H1 (cell line): ENCODE data around the gene SBNO2. TPM values are rescaled to one million over a fixed set of nuclear protein-coding genes. Genes with fewer than 3 reads are reported as not detected.

Source experiments
- CTCF ChIA-PET: fragments of 300-600 bp; sonication (Branson Sonifier 250); formaldehyde crosslinking; loops from one replicate; lab custom pipeline; 2021; ENCODE audit not compliant: partially characterized antibody; lab: Charles Lee
- POLR2A ChIA-PET: fragments of 300-600 bp; sonication (Branson Sonifier 250); formaldehyde crosslinking; loops from one replicate; lab custom pipeline; 2021; ENCODE audit warnings: inconsistent platforms; ENCODE audit not compliant: partially characterized antibody; lab: Charles Lee
- DNase-seq, 2 experiments: peaks; one replicate each; pipeline versions ENCODE4 v3.0.0 to v3.0.0-alpha.2; 2010 to 2022; ENCODE audit warnings: low spot score in 2 of 2, low read depth in 1 of 2, mixed read lengths in 1 of 2
- FAIRE-seq: peaks from 2 replicates; lab custom pipeline; 2011; peaks lifted over from hg19 to GRCh38; lab: Jason Lieb, UNC
- H2AFZ ChIP-seq: 2 replicates; pipeline ENCODE4 v1.8.1; 2012; ENCODE audit warnings: low read length, inconsistent platforms
- H2AK5ac ChIP-seq: 2 replicates; pipeline ENCODE4 v1.6.1; 2013; ENCODE audit warnings: low read depth, low read length
- H2BK120ac ChIP-seq: replicated peaks from 2 replicates; pipeline ENCODE3; 2013; ENCODE audit warnings: low read depth, low read length, inconsistent platforms
- H2BK12ac ChIP-seq: 2 replicates; pipeline ENCODE4 v1.6.1; 2013; ENCODE audit warnings: low read depth, low read length
- H2BK15ac ChIP-seq: 2 replicates; pipeline ENCODE4 v1.6.1; 2013; ENCODE audit warnings: low read length
- H2BK20ac ChIP-seq: 2 replicates; pipeline ENCODE4 v1.6.1; 2013; ENCODE audit warnings: low read length
- H2BK5ac ChIP-seq: 2 replicates; pipeline ENCODE4 v1.6.1; 2013; ENCODE audit warnings: low read depth, low read length
- H3K14ac ChIP-seq: 2 replicates; pipeline ENCODE4 v1.6.1; 2013; ENCODE audit warnings: inconsistent platforms; ENCODE audit not compliant: insufficient read length
- H3K18ac ChIP-seq: 2 replicates; pipeline ENCODE4 v1.6.1; 2013; ENCODE audit warnings: low read length; ENCODE audit errors: extremely low read depth
- H3K23ac ChIP-seq: 2 replicates; pipeline ENCODE4 v1.6.1; 2013; ENCODE audit warnings: inconsistent platforms; ENCODE audit not compliant: insufficient read length
- H3K23me2 ChIP-seq: 2 replicates; pipeline ENCODE4 v1.6.1; 2013; ENCODE audit warnings: low read depth, low read length
- H3K27ac ChIP-seq: 2 replicates; pipeline ENCODE4 v1.6.1; 2011; ENCODE audit warnings: low read depth, low read length, inconsistent platforms
- H3K27me3 ChIP-seq, 4 experiments: replicated peaks in 1 of 4; 1 replicate in 1 of 4; 2 replicates in 3 of 4; pipeline versions ENCODE4 v1.6.1 to v1.8.1; 2011 to 2013; ENCODE audit warnings: low read length in 3 of 4, mild to moderate bottlenecking in 3 of 4, inconsistent platforms in 2 of 4, mixed read lengths in 2 of 4, moderate library complexity in 1 of 4; ENCODE audit not compliant: control insufficient read depth in 3 of 4, insufficient read depth in 3 of 4; ENCODE audit errors: extremely low read depth in 1 of 4
- H3K36me3 ChIP-seq, 4 experiments: 2 replicates each; pipeline versions ENCODE4 v1.6.1 to v1.8.1; 2011 to 2013; ENCODE audit warnings: mild to moderate bottlenecking in 4 of 4, low read length in 3 of 4, moderate library complexity in 2 of 4, control low read depth in 1 of 4, inconsistent platforms in 1 of 4; ENCODE audit not compliant: insufficient read depth in 4 of 4, control insufficient read depth in 2 of 4
- H3K4ac ChIP-seq: replicated peaks from 2 replicates; pipeline ENCODE3; 2013; ENCODE audit warnings: low read length, low read depth, mixed read lengths, inconsistent platforms; ENCODE audit not compliant: insufficient read length
- H3K4me1 ChIP-seq, 4 experiments: replicated peaks in 1 of 4; 1 replicate in 1 of 4; 2 replicates in 3 of 4; pipeline versions ENCODE4 v1.6.1 to v1.8.1; 2011 to 2013; ENCODE audit warnings: low read length in 3 of 4, inconsistent platforms in 2 of 4, mixed read lengths in 1 of 4; ENCODE audit not compliant: insufficient read depth in 4 of 4, control insufficient read depth in 3 of 4
- H3K4me2 ChIP-seq, 2 experiments: 2 replicates each; pipeline versions ENCODE4 v1.6.1 to v1.8.1; 2011 to 2013; ENCODE audit warnings: low read depth in 2 of 2, low read length in 2 of 2, control low read depth in 1 of 2, inconsistent platforms in 1 of 2, mild to moderate bottlenecking in 1 of 2; ENCODE audit not compliant: insufficient read depth in 1 of 2
- H3K4me3 ChIP-seq, 4 experiments: fragments of 200-600, 300-600 bp in 1 of 4; sonication (generic), shearing (Covaris generic), sonication (Bioruptor Twin) in 1 of 4; 2 replicates each; pipeline versions ENCODE4 v1.5.1 to v1.8.1; 2011 to 2016; ENCODE audit warnings: low read length in 4 of 4, low read depth in 3 of 4, control low read depth in 2 of 4, inconsistent platforms in 2 of 4, mild to moderate bottlenecking in 2 of 4, mixed read lengths in 1 of 4, moderate library complexity in 1 of 4; ENCODE audit not compliant: insufficient read depth in 2 of 4; ENCODE audit errors: extremely low read depth in 1 of 4
- H3K56ac ChIP-seq: replicated peaks from 2 replicates; pipeline ENCODE3; 2013; ENCODE audit warnings: low read depth, mild to moderate bottlenecking, mixed read lengths, low read length, inconsistent platforms; ENCODE audit not compliant: insufficient read length
- H3K79me1 ChIP-seq: 2 replicates; pipeline ENCODE4 v1.6.1; 2013; ENCODE audit warnings: low read depth, low read length, control low read depth
- H3K79me2 ChIP-seq, 2 experiments: 2 replicates each; pipeline versions ENCODE4 v1.6.1 to v1.8.1; 2012 to 2013; ENCODE audit warnings: low read length in 2 of 2, mild to moderate bottlenecking in 2 of 2, inconsistent platforms in 1 of 2; ENCODE audit not compliant: insufficient read depth in 2 of 2, control insufficient read depth in 1 of 2
- H3K9ac ChIP-seq, 4 experiments: replicated peaks in 1 of 4; 1 replicate in 1 of 4; 2 replicates in 3 of 4; pipeline versions ENCODE4 v1.6.1 to v1.8.1; 2011 to 2013; ENCODE audit warnings: low read depth in 3 of 4, low read length in 3 of 4, control low read depth in 2 of 4, mild to moderate bottlenecking in 2 of 4, moderate library complexity in 2 of 4, inconsistent platforms in 1 of 4; ENCODE audit errors: extremely low read depth in 1 of 4
- H3K9me3 ChIP-seq, 2 experiments: 2 replicates each; pipeline versions ENCODE4 v1.6.1 to v1.8.1; 2012 to 2013; ENCODE audit warnings: mild to moderate bottlenecking in 2 of 2, moderate library complexity in 2 of 2, control low read depth in 1 of 2, inconsistent platforms in 1 of 2, low read depth in 1 of 2, low read length in 1 of 2, mixed read lengths in 1 of 2; ENCODE audit not compliant: insufficient read depth in 2 of 2
- H4K20me1 ChIP-seq, 2 experiments: replicated peaks in 1 of 2; 2 replicates each; pipeline versions ENCODE3 to v1.8.1; 2011 to 2013; ENCODE audit warnings: inconsistent platforms in 2 of 2, low read length in 2 of 2, mild to moderate bottlenecking in 1 of 2; ENCODE audit not compliant: insufficient read depth in 2 of 2, control insufficient read depth in 1 of 2
- H4K5ac ChIP-seq: 2 replicates; pipeline ENCODE4 v1.6.1; 2013; ENCODE audit warnings: low read length, low read depth, mixed read lengths, inconsistent platforms; ENCODE audit not compliant: insufficient read length
- H4K8ac ChIP-seq: 2 replicates; pipeline ENCODE4 v1.8.0; 2013; ENCODE audit warnings: mild to moderate bottlenecking, moderate library complexity, low read length, inconsistent platforms; ENCODE audit not compliant: insufficient read depth; ENCODE audit errors: extremely low read depth
- H4K91ac ChIP-seq: replicated peaks from 2 replicates; pipeline ENCODE3; 2013; ENCODE audit warnings: low read length, mixed read lengths, inconsistent platforms; ENCODE audit not compliant: insufficient read length
- CEBPB ChIP-seq: IDR thresholded peaks from 2 replicates; pipeline ENCODE4 v1.6.1; 2012; ENCODE audit warnings: low read depth, low read length
- CREB1 ChIP-seq: IDR thresholded peaks from 2 replicates; pipeline ENCODE4 v1.6.1; 2012; ENCODE audit warnings: inconsistent platforms
- CTBP2 ChIP-seq: IDR thresholded peaks from 2 replicates; pipeline ENCODE4 v1.7.0; 2011; ENCODE audit warnings: borderline replicate concordance, mild to moderate bottlenecking, moderate library complexity, mixed read lengths, low read length; ENCODE audit not compliant: insufficient read depth, insufficient read length
- FOSL1 ChIP-seq: IDR thresholded peaks from 2 replicates; pipeline ENCODE4 v1.6.1; 2011; ENCODE audit warnings: mild to moderate bottlenecking, low read depth, low read length, moderate library complexity; ENCODE audit not compliant: insufficient read depth
- KDM1A ChIP-seq: fragments of 200-600, 300-600 bp; sonication (generic); IDR thresholded peaks from 2 replicates; pipeline ENCODE4 v1.7.1; 2016; ENCODE audit warnings: mild to moderate bottlenecking, low read length, borderline replicate concordance
- NRF1 ChIP-seq: IDR thresholded peaks from 2 replicates; pipeline ENCODE4 v1.6.1; 2011; ENCODE audit warnings: mild to moderate bottlenecking, low read depth, low read length, improper control_type of control experiment
- PHF8 ChIP-seq: fragments of 200-600 bp; sonication (generic); conservative IDR thresholded peaks from 2 replicates; pipeline ENCODE4 v1.7.1; 2012; ENCODE audit warnings: low read depth, mild to moderate bottlenecking, inconsistent platforms, low read length, moderate library complexity
- SP2 ChIP-seq: IDR thresholded peaks from 2 replicates; pipeline ENCODE4 v1.6.1; 2012; ENCODE audit warnings: mild to moderate bottlenecking, low read length, inconsistent platforms
- WGBS, 2 experiments: shearing (Covaris generic) in 1 of 2; methylation state at CpG; one replicate each; pipeline versions ENCODE4 v1.1.6 to v1.1.7; 2013 to 2015; ENCODE audit warnings: low lambda C conversion rate in 2 of 2, mixed read lengths in 2 of 2, inconsistent platforms in 1 of 2, low coverage in 1 of 2, missing lambda C conversion rate in 1 of 2; ENCODE audit not compliant: insufficient replicate concordance in 2 of 2, insufficient coverage in 1 of 2, insufficient read length in 1 of 2; ENCODE audit errors: extremely low coverage in 1 of 2, missing lambda C conversion rate in 1 of 2; 5-methylcytosine and 5-hydroxymethylcytosine counted together
- polyA plus RNA-seq, 7 experiments: library from polyadenylated mRNA; depleted of rRNA in 3 of 7; stranded (reverse) in 5 of 7; unstranded in 2 of 7; fragments of >200 nt in 5 of 7; fragments of 200-250 nt in 2 of 7; gene quantifications; 1 replicate in 5 of 7; 2 replicates in 1 of 7; 4 replicates in 1 of 7; pipeline versions ENCODE4 v1.2.1 to v1.2.3, GENCODE V29; 2011 to 2013; ENCODE audit warnings: missing spikeins in 2 of 7, mixed read lengths in 2 of 7
- total RNA-seq: library from RNA; stranded (reverse); fragmentation: NEBNext Ultra II Directional; extraction: Animal tissue kit (Norgen Biotek cat#: 25700); gene quantifications from 2 replicates; pipeline ENCODE4 v1.2.1, GENCODE V29; 2021
- TF ChIP-seq, protein P1 (sequence below), 3 experiments: IDR thresholded peaks; 1 replicate in 2 of 3; 2 replicates in 1 of 3; pipeline versions ENCODE4 v1.5.1 to v1.6.1; 2011; ENCODE audit warnings: low read length in 3 of 3, mild to moderate bottlenecking in 3 of 3, inconsistent platforms in 2 of 3, low read depth in 1 of 3, moderate library complexity in 1 of 3; ENCODE audit not compliant: insufficient read depth in 1 of 3; ENCODE audit errors: control extremely low read depth in 1 of 3

Gene SBNO2
- total and polyA plus RNA-seq, 2 of the 8 experiments (the other 6 are each of a cell fraction or from before 2014, with no cell fraction given): 12.2 to 31.4 TPM

DNA sequence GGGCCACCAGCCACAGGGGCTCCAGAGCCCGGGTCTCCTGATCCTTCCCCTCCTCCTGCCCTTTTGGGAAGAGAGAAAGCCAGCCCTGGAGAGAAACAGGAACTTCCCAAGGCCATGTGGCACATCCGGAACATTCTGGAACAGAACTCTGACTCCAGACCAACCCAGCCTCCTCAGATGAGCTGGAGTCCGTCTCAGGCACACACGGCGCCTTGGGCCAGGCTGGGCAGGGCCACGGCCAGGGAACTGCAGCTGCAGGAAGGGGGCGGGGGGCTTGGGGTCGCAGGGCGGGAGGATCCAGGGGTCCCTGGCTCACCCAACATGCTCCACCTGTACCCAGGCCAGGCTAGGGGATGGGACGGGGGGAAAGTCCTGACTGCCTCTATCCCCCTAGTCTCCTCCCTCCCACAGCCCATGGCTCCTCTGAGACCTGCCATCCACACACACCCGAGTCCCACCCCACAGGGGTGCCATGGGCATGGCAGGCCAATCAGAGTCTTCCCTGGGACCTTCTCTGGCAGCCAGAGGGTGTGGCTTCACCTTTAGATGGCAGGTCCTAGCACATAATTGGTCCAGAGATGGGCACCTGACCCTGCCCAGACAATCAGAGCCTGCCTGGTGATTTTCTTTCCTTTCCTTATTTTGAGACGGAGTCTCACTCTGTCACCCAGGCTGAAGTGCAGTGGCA, 22.9 kb downstream of the SBNO2 start:
- no peak overlapping the region for H3K4ac ChIP-seq
- 0 out of 4 replicates have a peak, but pooled peaks cover 0 to under 1% of the 10 kb centered on the region in 2 experiments for H3K79me2 ChIP-seq
- peaks cover 0 to 10% of the 10 kb centered on the region in 2 experiments for H4K20me1 ChIP-seq
- ChIA-PET CTCF (interaction anchor here (0.8 to 1.1 kb wide), 2 partner anchors 70 to 71 kb away, joined by 3 read pairs; no protein-coding TSS in a partner anchor), POLR2A (interaction anchor here (1.1 kb wide), 1 partner anchor 26 kb away, joined by 3 read pairs; no protein-coding TSS in a partner anchor)
- H3K18ac ChIP-seq: no peak overlapping the region
- 95% methylated on average over 12 of the region's 12 CpGs; no CpG with 5 or more reads in 1 of the 2 experiments for WGBS, 2 experiments
- no peak overlapping the region for H2BK120ac ChIP-seq
- DNase-seq (no peak), FAIRE-seq (no peak)
- H3K4me2 ChIP-seq: no peak overlapping the region
- peaks cover 0 to 16% (median 0%) of the 10 kb centered on the region in 4 experiments; a peak in 1 of 8 replicates for H3K36me3 ChIP-seq
- H4K5ac ChIP-seq: no peak overlapping the region
- no peaks in the 10 kb centered on the region for H3K27me3 ChIP-seq
- H2BK15ac ChIP-seq: no peak overlapping the region
- H3K23me2 ChIP-seq: no peaks in the 10 kb centered on the region
- H3K56ac ChIP-seq: no peak overlapping the region
- H3K4me1 ChIP-seq: peaks cover 0 to 10% (median 5%) of the 10 kb centered on the region in 4 experiments; a peak in 5 of 7 replicates
- no peak overlapping the region for H2AFZ ChIP-seq
- H2BK12ac ChIP-seq: no peak overlapping the region
- H3K23ac ChIP-seq: no peak overlapping the region
- H2AK5ac ChIP-seq: no peak overlapping the region
- no peak overlapping the region for H3K9ac ChIP-seq
- H4K8ac ChIP-seq: peak overlapping the region; percentile 25; the same call in 1 of the 2 replicates
- no peak overlapping the region for H3K4me3 ChIP-seq
- H2BK5ac ChIP-seq: no peak overlapping the region
- peaks cover 6% of the 10 kb centered on the region for H3K79me1 ChIP-seq
- H2BK20ac ChIP-seq: no peak overlapping the region
- no peak overlapping the region for H3K27ac ChIP-seq
- H3K14ac ChIP-seq: no peak overlapping the region
- no peak overlapping the region for H4K91ac ChIP-seq
- H3K9me3 ChIP-seq: no peaks in the 10 kb centered on the region
- TF ChIP-seq NRF1 (no peak), PHF8 (no peak), CREB1 (no peak), KDM1A (no peak), FOSL1 (no peak), CTBP2 (no peak), CEBPB (no peak), SP2 (no peak)
- TF ChIP-seq, protein P1, sequence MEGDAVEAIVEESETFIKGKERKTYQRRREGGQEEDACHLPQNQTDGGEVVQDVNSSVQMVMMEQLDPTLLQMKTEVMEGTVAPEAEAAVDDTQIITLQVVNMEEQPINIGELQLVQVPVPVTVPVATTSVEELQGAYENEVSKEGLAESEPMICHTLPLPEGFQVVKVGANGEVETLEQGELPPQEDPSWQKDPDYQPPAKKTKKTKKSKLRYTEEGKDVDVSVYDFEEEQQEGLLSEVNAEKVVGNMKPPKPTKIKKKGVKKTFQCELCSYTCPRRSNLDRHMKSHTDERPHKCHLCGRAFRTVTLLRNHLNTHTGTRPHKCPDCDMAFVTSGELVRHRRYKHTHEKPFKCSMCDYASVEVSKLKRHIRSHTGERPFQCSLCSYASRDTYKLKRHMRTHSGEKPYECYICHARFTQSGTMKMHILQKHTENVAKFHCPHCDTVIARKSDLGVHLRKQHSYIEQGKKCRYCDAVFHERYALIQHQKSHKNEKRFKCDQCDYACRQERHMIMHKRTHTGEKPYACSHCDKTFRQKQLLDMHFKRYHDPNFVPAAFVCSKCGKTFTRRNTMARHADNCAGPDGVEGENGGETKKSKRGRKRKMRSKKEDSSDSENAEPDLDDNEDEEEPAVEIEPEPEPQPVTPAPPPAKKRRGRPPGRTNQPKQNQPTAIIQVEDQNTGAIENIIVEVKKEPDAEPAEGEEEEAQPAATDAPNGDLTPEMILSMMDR (IDR thresholded peaks at IDR 0.05; ENCODE audit: control extremely low read depth in 1 of 3, insufficient read depth in 1 of 3, low read depth in 1 of 3, low read length in 3 of 3): no peak
